WTC11 (cell line): Measurements from ENCODE around the gene TSSC4.

Source experiments
- ARID4B ChIP-seq: sonication (generic); formaldehyde crosslinking; IDR thresholded peaks from 2 replicates; pipeline ENCODE4 v1.8.0; 2023; ENCODE audit warnings: missing genetic modification reagents, mild to moderate bottlenecking, borderline replicate concordance
- NFE2L1 ChIP-seq: sonication (generic); formaldehyde crosslinking; IDR thresholded peaks from 2 replicates; pipeline ENCODE4 v1.8.1; 2023; ENCODE audit warnings: missing genetic modification reagents
- NFYB ChIP-seq: sonication (generic); formaldehyde crosslinking; conservative IDR thresholded peaks from 2 replicates; pipeline ENCODE4 v1.8.0; 2022; ENCODE audit warnings: low read depth, missing genetic modification reagents
- NR1H2 ChIP-seq: sonication (generic); formaldehyde crosslinking; IDR thresholded peaks from 2 replicates; pipeline ENCODE4 v1.9.0; 2021; ENCODE audit warnings: mild to moderate bottlenecking, moderate library complexity, missing genetic modification reagents
- SP1 ChIP-seq: sonication (generic); formaldehyde crosslinking; conservative IDR thresholded peaks from 2 replicates; pipeline ENCODE4 v1.8.1; 2022; ENCODE audit warnings: missing genetic modification reagents
- TEAD4 ChIP-seq: sonication (generic); formaldehyde crosslinking; IDR thresholded peaks from 2 replicates; pipeline ENCODE4 v1.8.0; 2022; ENCODE audit warnings: mild to moderate bottlenecking, missing genetic modification reagents
- TP53 ChIP-seq: sonication (generic); formaldehyde crosslinking; IDR thresholded peaks from 2 replicates; pipeline ENCODE4 v1.8.1; 2023; ENCODE audit warnings: mild to moderate bottlenecking, missing genetic modification reagents
- ZNF317 ChIP-seq: sonication (generic); formaldehyde crosslinking; IDR thresholded peaks from 2 replicates; pipeline ENCODE4 v1.8.1; 2023; ENCODE audit warnings: low read depth, mild to moderate bottlenecking, moderate library complexity, missing genetic modification reagents, borderline replicate concordance
- TF ChIP-seq, protein P1 (sequence below): fragments of 200-600 bp; IDR thresholded peaks from 2 replicates; pipeline ENCODE4 v1.8.0; 2022; ENCODE audit warnings: antibody characterized with exemption
- TF ChIP-seq, protein P2 (sequence below): sonication (generic); formaldehyde crosslinking; IDR thresholded peaks from 2 replicates; pipeline ENCODE4 v1.8.1; 2022; ENCODE audit warnings: low read depth, mild to moderate bottlenecking, moderate library complexity, missing genetic modification reagents, borderline replicate concordance
- TF ChIP-seq, protein P3 (sequence below): sonication (generic); formaldehyde crosslinking; IDR thresholded peaks from 2 replicates; pipeline ENCODE4 v1.8.0; 2023; ENCODE audit warnings: missing genetic modification reagents
- TF ChIP-seq, protein P4 (sequence below): sonication (generic); formaldehyde crosslinking; IDR thresholded peaks from 2 replicates; pipeline ENCODE4 v1.8.1; 2023; ENCODE audit warnings: mild to moderate bottlenecking, missing genetic modification reagents, moderate library complexity
- TF ChIP-seq, protein P5 (sequence below): sonication (generic); formaldehyde crosslinking; IDR thresholded peaks from 2 replicates; pipeline ENCODE4 v1.8.1; 2023; ENCODE audit warnings: mild to moderate bottlenecking, missing genetic modification reagents

DNA sequence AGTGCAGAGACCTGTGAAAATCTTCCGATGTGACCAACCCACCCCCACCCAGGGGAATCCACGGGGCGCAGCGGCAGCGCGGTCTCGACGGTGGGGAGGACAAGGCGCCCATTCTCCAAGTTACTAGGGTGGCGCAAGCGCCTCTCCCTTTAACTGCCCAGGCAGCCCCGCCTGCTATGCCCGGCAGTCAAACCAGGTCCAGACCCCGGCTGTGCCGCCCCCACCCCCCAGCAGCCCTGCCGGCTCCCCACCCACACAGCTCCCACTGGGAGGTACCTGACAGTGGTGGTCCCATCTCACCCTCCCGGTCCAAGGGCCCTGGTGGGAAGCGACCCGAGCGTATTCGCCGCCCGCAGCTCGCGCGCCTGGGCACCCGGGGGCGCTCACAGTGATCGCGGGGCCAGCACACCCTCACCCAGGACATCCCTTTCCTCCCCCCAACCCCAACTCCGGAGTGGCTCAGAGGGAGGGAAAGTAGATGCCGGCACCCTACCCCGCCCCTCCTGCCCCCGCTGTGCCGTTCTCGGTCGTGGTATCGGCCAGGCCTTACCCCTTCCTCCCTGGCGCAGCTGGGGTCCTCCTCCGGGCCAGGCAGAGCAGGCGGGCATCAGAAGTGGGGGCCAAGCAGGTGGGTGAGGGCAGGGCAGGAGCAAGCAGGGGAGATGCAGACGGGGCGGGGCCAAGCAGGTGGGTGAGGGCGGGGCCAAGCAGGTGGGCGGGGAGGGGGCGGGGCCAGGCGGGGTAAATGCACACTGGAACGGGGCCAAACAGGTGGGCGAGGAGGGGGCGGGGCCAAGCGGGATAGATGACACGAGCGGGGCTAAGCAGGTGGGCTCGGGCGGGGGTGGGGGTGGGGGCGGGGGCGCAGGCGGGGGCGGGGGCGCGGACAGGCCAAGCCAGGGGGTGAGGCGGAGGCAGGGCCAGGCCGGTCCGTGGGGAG is 43.6 kb downstream of the TSSC4 start, which contains the start of gene TRPM5:
- TF ChIP-seq, protein P1, sequence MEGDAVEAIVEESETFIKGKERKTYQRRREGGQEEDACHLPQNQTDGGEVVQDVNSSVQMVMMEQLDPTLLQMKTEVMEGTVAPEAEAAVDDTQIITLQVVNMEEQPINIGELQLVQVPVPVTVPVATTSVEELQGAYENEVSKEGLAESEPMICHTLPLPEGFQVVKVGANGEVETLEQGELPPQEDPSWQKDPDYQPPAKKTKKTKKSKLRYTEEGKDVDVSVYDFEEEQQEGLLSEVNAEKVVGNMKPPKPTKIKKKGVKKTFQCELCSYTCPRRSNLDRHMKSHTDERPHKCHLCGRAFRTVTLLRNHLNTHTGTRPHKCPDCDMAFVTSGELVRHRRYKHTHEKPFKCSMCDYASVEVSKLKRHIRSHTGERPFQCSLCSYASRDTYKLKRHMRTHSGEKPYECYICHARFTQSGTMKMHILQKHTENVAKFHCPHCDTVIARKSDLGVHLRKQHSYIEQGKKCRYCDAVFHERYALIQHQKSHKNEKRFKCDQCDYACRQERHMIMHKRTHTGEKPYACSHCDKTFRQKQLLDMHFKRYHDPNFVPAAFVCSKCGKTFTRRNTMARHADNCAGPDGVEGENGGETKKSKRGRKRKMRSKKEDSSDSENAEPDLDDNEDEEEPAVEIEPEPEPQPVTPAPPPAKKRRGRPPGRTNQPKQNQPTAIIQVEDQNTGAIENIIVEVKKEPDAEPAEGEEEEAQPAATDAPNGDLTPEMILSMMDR: no peak
- TF ChIP-seq SP1 (no peak), TP53 (CRISPR knock-in tag) (no peak), NFYB (CRISPR knock-in tag) (no peak), NR1H2 (no peak), TEAD4 (CRISPR knock-in tag) (no peak), ZNF317 (CRISPR knock-in tag) (no peak), ARID4B (no peak), NFE2L1 (CRISPR knock-in tag) (no peak)
- TF ChIP-seq, protein P2, sequence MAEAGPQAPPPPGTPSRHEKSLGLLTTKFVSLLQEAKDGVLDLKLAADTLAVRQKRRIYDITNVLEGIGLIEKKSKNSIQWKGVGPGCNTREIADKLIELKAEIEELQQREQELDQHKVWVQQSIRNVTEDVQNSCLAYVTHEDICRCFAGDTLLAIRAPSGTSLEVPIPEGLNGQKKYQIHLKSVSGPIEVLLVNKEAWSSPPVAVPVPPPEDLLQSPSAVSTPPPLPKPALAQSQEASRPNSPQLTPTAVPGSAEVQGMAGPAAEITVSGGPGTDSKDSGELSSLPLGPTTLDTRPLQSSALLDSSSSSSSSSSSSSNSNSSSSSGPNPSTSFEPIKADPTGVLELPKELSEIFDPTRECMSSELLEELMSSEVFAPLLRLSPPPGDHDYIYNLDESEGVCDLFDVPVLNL: no peak
- TF ChIP-seq, protein P3, sequence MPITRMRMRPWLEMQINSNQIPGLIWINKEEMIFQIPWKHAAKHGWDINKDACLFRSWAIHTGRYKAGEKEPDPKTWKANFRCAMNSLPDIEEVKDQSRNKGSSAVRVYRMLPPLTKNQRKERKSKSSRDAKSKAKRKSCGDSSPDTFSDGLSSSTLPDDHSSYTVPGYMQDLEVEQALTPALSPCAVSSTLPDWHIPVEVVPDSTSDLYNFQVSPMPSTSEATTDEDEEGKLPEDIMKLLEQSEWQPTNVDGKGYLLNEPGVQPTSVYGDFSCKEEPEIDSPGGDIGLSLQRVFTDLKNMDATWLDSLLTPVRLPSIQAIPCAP (CRISPR knock-in tag): no peak
- TF ChIP-seq, protein P4, sequence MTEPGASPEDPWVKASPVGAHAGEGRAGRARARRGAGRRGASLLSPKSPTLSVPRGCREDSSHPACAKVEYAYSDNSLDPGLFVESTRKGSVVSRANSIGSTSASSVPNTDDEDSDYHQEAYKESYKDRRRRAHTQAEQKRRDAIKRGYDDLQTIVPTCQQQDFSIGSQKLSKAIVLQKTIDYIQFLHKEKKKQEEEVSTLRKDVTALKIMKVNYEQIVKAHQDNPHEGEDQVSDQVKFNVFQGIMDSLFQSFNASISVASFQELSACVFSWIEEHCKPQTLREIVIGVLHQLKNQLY: no peak
- TF ChIP-seq, protein P5, sequence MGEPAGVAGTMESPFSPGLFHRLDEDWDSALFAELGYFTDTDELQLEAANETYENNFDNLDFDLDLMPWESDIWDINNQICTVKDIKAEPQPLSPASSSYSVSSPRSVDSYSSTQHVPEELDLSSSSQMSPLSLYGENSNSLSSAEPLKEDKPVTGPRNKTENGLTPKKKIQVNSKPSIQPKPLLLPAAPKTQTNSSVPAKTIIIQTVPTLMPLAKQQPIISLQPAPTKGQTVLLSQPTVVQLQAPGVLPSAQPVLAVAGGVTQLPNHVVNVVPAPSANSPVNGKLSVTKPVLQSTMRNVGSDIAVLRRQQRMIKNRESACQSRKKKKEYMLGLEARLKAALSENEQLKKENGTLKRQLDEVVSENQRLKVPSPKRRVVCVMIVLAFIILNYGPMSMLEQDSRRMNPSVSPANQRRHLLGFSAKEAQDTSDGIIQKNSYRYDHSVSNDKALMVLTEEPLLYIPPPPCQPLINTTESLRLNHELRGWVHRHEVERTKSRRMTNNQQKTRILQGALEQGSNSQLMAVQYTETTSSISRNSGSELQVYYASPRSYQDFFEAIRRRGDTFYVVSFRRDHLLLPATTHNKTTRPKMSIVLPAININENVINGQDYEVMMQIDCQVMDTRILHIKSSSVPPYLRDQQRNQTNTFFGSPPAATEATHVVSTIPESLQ (CRISPR knock-in tag): no peak
